ENCODE measurements around the gene EHF. TPM values are rescaled to one million over a fixed set of nuclear protein-coding genes. Genes with fewer than 3 reads are reported as not detected.
"Not testable (repeated sequence)": the region's sequence is repeated elsewhere in the genome, so short reads cannot be mapped to it uniquely, and the experiment has no call there.

Gene EHF
- total RNA-seq, 1 donor from 2014 or later, result 0.25 TPM

DNA sequence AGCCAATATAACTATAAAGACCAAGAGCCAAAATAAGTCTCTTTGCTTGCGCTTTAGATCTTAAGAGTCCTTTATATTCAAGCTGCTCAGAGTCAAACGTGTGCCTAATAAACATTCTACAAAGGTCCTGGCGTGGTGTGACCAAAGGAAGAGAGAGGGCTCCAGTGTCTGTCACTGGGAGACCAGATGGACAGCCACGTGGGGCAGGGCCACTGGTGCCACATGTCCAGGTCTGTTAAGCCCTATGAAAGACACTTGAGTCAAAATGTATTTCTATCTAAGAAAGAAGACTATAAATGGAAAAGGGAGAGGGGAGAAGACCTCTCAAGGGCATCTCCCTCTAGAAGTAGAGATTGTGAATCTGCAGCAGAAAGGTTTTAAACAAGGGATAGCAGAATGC, 32.2 kb upstream of the EHF start:
- H3K27me3 ChIP-seq (ENCODE audit: insufficient read depth, low read length), result no peaks in the 10 kb centered on the region
- no peak overlapping the region for H3K27ac Mint-ChIP-seq (ENCODE audit: unreplicated experiment)
- no peak overlapping the region for H3K9ac ChIP-seq (ENCODE audit: low read length)
- H3K36me3 Mint-ChIP-seq (ENCODE audit: low read depth, unreplicated experiment), result no peaks in the 10 kb centered on the region
- H3K4me3 Mint-ChIP-seq (ENCODE audit: unreplicated experiment), result no peak overlapping the region
- H3K4me1 Mint-ChIP-seq (ENCODE audit: low read depth, unreplicated experiment), result peaks cover 6% of the 10 kb centered on the region
- H3K4me2 ChIP-seq (ENCODE audit: low read length), result no peak overlapping the region
- TF ChIP-seq, protein P1, sequence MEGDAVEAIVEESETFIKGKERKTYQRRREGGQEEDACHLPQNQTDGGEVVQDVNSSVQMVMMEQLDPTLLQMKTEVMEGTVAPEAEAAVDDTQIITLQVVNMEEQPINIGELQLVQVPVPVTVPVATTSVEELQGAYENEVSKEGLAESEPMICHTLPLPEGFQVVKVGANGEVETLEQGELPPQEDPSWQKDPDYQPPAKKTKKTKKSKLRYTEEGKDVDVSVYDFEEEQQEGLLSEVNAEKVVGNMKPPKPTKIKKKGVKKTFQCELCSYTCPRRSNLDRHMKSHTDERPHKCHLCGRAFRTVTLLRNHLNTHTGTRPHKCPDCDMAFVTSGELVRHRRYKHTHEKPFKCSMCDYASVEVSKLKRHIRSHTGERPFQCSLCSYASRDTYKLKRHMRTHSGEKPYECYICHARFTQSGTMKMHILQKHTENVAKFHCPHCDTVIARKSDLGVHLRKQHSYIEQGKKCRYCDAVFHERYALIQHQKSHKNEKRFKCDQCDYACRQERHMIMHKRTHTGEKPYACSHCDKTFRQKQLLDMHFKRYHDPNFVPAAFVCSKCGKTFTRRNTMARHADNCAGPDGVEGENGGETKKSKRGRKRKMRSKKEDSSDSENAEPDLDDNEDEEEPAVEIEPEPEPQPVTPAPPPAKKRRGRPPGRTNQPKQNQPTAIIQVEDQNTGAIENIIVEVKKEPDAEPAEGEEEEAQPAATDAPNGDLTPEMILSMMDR (IDR thresholded peaks at IDR 0.05; ENCODE audit: insufficient read depth, low read depth, low read length), result no peak
- TF ChIP-seq EZH2 (IDR thresholded peaks at IDR 0.05; ENCODE audit: insufficient read depth, low read length), result no peak
- no peak overlapping the region for H2AFZ ChIP-seq (ENCODE audit: low read depth, low read length)
- no peaks in the 10 kb centered on the region for H4K20me1 ChIP-seq (ENCODE audit: insufficient read depth, low read length)
- H3K4me3 ChIP-seq (ENCODE audit: insufficient read depth, low read depth, low read length), result no peak overlapping the region
- H3K79me2 ChIP-seq (ENCODE audit: insufficient read depth, low read length), result no peaks in the 10 kb centered on the region
- no peak for FAIRE-seq
- peaks cover 2% of the 10 kb centered on the region for H3K9me3 Mint-ChIP-seq (ENCODE audit: unreplicated experiment)
- no peaks in the 10 kb centered on the region for H3K36me3 ChIP-seq (ENCODE audit: insufficient read depth, low read length)
- no peaks in the 10 kb centered on the region for H3K9me3 ChIP-seq (ENCODE audit: insufficient read depth, low read depth, low read length)
- peaks cover 10% of the 10 kb centered on the region for H3K27me3 Mint-ChIP-seq (ENCODE audit: low read depth, unreplicated experiment)
- H3K27ac ChIP-seq (ENCODE audit: low read depth, low read length), result no peak overlapping the region
- peaks cover 4% of the 10 kb centered on the region for H3K4me1 ChIP-seq (ENCODE audit: insufficient read depth, low read length)
- DNase-seq (ENCODE audit: low read depth), result no peak

DNA sequence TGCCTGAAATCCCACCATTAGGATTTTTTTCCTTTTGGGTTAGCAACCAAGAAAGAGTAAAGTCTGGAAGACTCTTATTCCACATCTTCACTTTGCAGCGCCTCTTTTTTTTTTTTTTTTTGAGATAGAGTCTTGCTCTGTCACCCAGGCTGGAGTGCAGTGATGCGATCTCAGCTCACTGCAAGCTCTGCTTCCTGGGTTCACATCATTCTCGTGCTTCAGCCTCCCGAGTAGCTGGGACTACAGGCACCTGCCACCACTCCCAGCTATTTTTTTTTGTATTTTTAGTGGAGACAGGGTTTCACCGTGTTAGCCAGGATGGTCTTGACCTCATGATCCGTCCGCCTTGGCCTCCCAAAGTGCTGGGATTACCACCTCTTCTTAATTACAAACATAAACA, 31.7 kb upstream of the EHF start:
- H3K36me3 Mint-ChIP-seq (ENCODE audit: low read depth, unreplicated experiment); H3K4me3 ChIP-seq (ENCODE audit: insufficient read depth, low read depth, low read length); H3K36me3 ChIP-seq (ENCODE audit: insufficient read depth, low read length); H3K9me3 ChIP-seq (ENCODE audit: insufficient read depth, low read depth, low read length); FAIRE-seq; H3K4me2 ChIP-seq (ENCODE audit: low read length); H3K27ac ChIP-seq (ENCODE audit: low read depth, low read length); H3K79me2 ChIP-seq (ENCODE audit: insufficient read depth, low read length); H3K4me3 Mint-ChIP-seq (ENCODE audit: unreplicated experiment); DNase-seq (ENCODE audit: low read depth); H3K9me3 Mint-ChIP-seq (ENCODE audit: unreplicated experiment); H3K27ac Mint-ChIP-seq (ENCODE audit: unreplicated experiment); H3K27me3 Mint-ChIP-seq (ENCODE audit: low read depth, unreplicated experiment); H3K4me1 ChIP-seq (ENCODE audit: insufficient read depth, low read length); H3K4me1 Mint-ChIP-seq (ENCODE audit: low read depth, unreplicated experiment); H4K20me1 ChIP-seq (ENCODE audit: insufficient read depth, low read length); H2AFZ ChIP-seq (ENCODE audit: low read depth, low read length); H3K27me3 ChIP-seq (ENCODE audit: insufficient read depth, low read length); H3K9ac ChIP-seq (ENCODE audit: low read length): not testable (repeated sequence)

DNA sequence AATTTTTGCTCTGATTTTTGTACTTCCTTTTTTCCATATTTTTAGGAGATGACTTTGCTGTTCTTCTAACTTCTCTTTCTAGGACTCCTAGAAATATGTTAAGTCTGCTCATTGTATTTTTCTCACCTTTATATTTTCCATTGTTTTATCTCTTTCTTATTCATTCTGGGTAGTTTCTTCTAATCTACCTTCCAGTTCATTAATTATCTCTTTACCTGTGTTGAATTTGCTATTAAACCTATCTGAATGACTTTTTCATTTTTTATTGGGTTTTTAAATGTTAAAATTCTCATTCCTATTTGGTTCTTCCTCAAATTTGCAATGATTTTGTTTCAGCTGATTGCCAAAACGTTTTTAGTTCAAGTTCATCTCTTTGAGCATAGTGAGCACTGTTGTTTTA, 27.8 kb upstream of the EHF start:
- peaks cover 8% of the 10 kb centered on the region for H3K9me3 Mint-ChIP-seq (ENCODE audit: unreplicated experiment)
- no peak overlapping the region for H3K4me3 ChIP-seq (ENCODE audit: insufficient read depth, low read depth, low read length)
- H3K27me3 Mint-ChIP-seq (ENCODE audit: low read depth, unreplicated experiment), result peaks cover 2% of the 10 kb centered on the region
- no peaks in the 10 kb centered on the region for H3K27me3 ChIP-seq (ENCODE audit: insufficient read depth, low read length)
- FAIRE-seq (no peak), DNase-seq (ENCODE audit: low read depth) (no peak)
- H3K4me1 Mint-ChIP-seq (ENCODE audit: low read depth, unreplicated experiment), result no peaks in the 10 kb centered on the region
- H4K20me1 ChIP-seq (ENCODE audit: insufficient read depth, low read length), result no peaks in the 10 kb centered on the region
- no peaks in the 10 kb centered on the region for H3K79me2 ChIP-seq (ENCODE audit: insufficient read depth, low read length)
- H3K27ac ChIP-seq (ENCODE audit: low read depth, low read length), result no peak overlapping the region
- no peak overlapping the region for H3K9ac ChIP-seq (ENCODE audit: low read length)
- H3K36me3 ChIP-seq (ENCODE audit: insufficient read depth, low read length), result no peaks in the 10 kb centered on the region
- H3K4me3 Mint-ChIP-seq (ENCODE audit: unreplicated experiment), result no peak overlapping the region
- no peaks in the 10 kb centered on the region for H3K9me3 ChIP-seq (ENCODE audit: insufficient read depth, low read depth, low read length)
- H3K4me2 ChIP-seq (ENCODE audit: low read length), result no peak overlapping the region
- no peaks in the 10 kb centered on the region for H3K4me1 ChIP-seq (ENCODE audit: insufficient read depth, low read length)
- H3K36me3 Mint-ChIP-seq (ENCODE audit: low read depth, unreplicated experiment), result no peaks in the 10 kb centered on the region
- no peak for TF ChIP-seq EZH2 (IDR thresholded peaks at IDR 0.05; ENCODE audit: insufficient read depth, low read length)
- TF ChIP-seq, protein P1 (IDR thresholded peaks at IDR 0.05; ENCODE audit: insufficient read depth, low read depth, low read length), result no peak
- H3K27ac Mint-ChIP-seq (ENCODE audit: unreplicated experiment), result no peak overlapping the region
- no peak overlapping the region for H2AFZ ChIP-seq (ENCODE audit: low read depth, low read length)
